K562 (cell line): ENCODE measurements around the gene RFLNA. TPM values are rescaled to one million over a fixed set of nuclear protein-coding genes. Genes with fewer than 3 reads are reported as not detected.
A peak's percentile ranks its signal among the peaks of the same experiment; 100 is the strongest.

Source experiments
- BCOR ChIP-seq: fragments of 450-650 bp; IDR thresholded peaks from 2 replicates; pipeline ENCODE4 v1.6.1; 2016
- CEBPB ChIP-seq: fragments of 450-650 bp; IDR thresholded peaks from 2 replicates; pipeline ENCODE4 v1.6.1; 2016; ENCODE audit warnings: missing genetic modification characterization, missing compliant biosample characterization
- CREM ChIP-seq: IDR thresholded peaks from 2 replicates; pipeline ENCODE4 v1.6.1; 2014; ENCODE audit warnings: antibody characterized with exemption, low read depth
- ETV1 ChIP-seq: fragments of 450-650 bp; conservative IDR thresholded peaks from 2 replicates; pipeline ENCODE4 v1.6.1; 2016; ENCODE audit warnings: missing genetic modification characterization, control low read depth, low read depth, missing compliant biosample characterization
- HMGN3 ChIP-seq: IDR thresholded peaks from 2 replicates; pipeline ENCODE4 v1.6.1; 2011; ENCODE audit warnings: borderline replicate concordance, low read depth, mild to moderate bottlenecking, mixed read lengths, low read length; ENCODE audit not compliant: insufficient read length; ENCODE audit errors: extremely low read depth
- KLF10 ChIP-seq: fragments of 250-450 bp; sonication (Bioruptor Pico); IDR thresholded peaks from 2 replicates; pipeline ENCODE4 v1.6.1; 2021; ENCODE audit warnings: matching md5 sums
- LCOR ChIP-seq: sonication (generic); formaldehyde crosslinking; IDR thresholded peaks from 2 replicates; pipeline ENCODE4 v1.8.0; 2022; ENCODE audit warnings: mild to moderate bottlenecking, missing genetic modification reagents
- NFE2 ChIP-seq: IDR thresholded peaks from 2 replicates; pipeline ENCODE4 v1.6.1; 2014; ENCODE audit warnings: antibody characterized with exemption, low read depth
- PHB2 ChIP-seq: fragments of 450-650 bp; IDR thresholded peaks from 2 replicates; pipeline ENCODE4 v1.6.1; 2017; ENCODE audit warnings: low read depth
- PYGO2 ChIP-seq: fragments of 450-650 bp; IDR thresholded peaks from 2 replicates; pipeline ENCODE4 v1.6.1; 2016; ENCODE audit warnings: mild to moderate bottlenecking, missing genetic modification characterization, moderate library complexity, missing compliant biosample characterization
- SREBF1 ChIP-seq: fragments of 150-350 bp; IDR thresholded peaks from 2 replicates; pipeline ENCODE4 v1.6.1; 2014; ENCODE audit warnings: antibody characterized with exemption, low read depth, low read length, borderline replicate concordance
- WHSC1 ChIP-seq: IDR thresholded peaks from one replicate; pipeline ENCODE4 v1.6.1; 2012; ENCODE audit warnings: low read length, control low read depth, inconsistent platforms
- ZNF175 ChIP-seq: fragments of 200-800 bp; sonication (Bioruptor generic); IDR thresholded peaks from 2 replicates; pipeline ENCODE4 v1.6.1; 2016; ENCODE audit warnings: low read depth, mild to moderate bottlenecking, missing genetic modification characterization, missing compliant biosample characterization
- ZNF586 ChIP-seq: fragments of 450-650 bp; formaldehyde crosslinking; conservative IDR thresholded peaks from 2 replicates; pipeline ENCODE4 v1.4.0; 2020; ENCODE audit warnings: mild to moderate bottlenecking, moderate library complexity
- polyA plus RNA-seq, 8 experiments: library from polyadenylated mRNA; depleted of rRNA in 4 of 8; stranded (reverse) in 5 of 8; unstranded in 3 of 8; fragments of >200 nt; fragmentation: Nextera tagmentation in 2 of 8; fragmentation: Illumina TruSeq in 1 of 8; extraction: Ambion mirVana in 2 of 8; extraction: Trizol in 1 of 8; gene quantifications; 2 replicates each; pipeline versions ENCODE4 v1.2.1 to v1.2.3, GENCODE V29; 2011 to 2014; ENCODE audit warnings: inconsistent platforms in 1 of 8, missing spikeins in 1 of 8
- total RNA-seq, 7 experiments: library from RNA; depleted of rRNA in 6 of 7; stranded (reverse); fragments of >200 nt in 6 of 7; fragmentation: Illumina TruSeq in 2 of 7; extraction: Trizol in 2 of 7; gene quantifications; 2 replicates each; pipeline versions ENCODE4 v1.2.1 to v1.2.3, GENCODE V29; 2011 to 2021; ENCODE audit warnings: low replicate concordance in 1 of 7
- TF ChIP-seq, protein P1 (sequence below): fragments of 450-650 bp; IDR thresholded peaks from 2 replicates; pipeline ENCODE4 v1.6.1; 2016; ENCODE audit warnings: low read depth
- TF ChIP-seq, protein P2 (sequence below): fragments of 250-450 bp; sonication (Bioruptor Pico); IDR thresholded peaks from 2 replicates; pipeline ENCODE4 v1.8.0; 2022; ENCODE audit warnings: inconsistent platforms
- TF ChIP-seq, protein P3 (sequence below): fragments of 450-650 bp; formaldehyde crosslinking; IDR thresholded peaks from 2 replicates; pipeline ENCODE4 v1.4.0; 2020; ENCODE audit warnings: mild to moderate bottlenecking, moderate library complexity

Gene RFLNA
- total and polyA plus RNA-seq, 9 of the 15 experiments (the other 6 are each of a cell fraction or from before 2014, with no cell fraction given) = not detected

DNA sequence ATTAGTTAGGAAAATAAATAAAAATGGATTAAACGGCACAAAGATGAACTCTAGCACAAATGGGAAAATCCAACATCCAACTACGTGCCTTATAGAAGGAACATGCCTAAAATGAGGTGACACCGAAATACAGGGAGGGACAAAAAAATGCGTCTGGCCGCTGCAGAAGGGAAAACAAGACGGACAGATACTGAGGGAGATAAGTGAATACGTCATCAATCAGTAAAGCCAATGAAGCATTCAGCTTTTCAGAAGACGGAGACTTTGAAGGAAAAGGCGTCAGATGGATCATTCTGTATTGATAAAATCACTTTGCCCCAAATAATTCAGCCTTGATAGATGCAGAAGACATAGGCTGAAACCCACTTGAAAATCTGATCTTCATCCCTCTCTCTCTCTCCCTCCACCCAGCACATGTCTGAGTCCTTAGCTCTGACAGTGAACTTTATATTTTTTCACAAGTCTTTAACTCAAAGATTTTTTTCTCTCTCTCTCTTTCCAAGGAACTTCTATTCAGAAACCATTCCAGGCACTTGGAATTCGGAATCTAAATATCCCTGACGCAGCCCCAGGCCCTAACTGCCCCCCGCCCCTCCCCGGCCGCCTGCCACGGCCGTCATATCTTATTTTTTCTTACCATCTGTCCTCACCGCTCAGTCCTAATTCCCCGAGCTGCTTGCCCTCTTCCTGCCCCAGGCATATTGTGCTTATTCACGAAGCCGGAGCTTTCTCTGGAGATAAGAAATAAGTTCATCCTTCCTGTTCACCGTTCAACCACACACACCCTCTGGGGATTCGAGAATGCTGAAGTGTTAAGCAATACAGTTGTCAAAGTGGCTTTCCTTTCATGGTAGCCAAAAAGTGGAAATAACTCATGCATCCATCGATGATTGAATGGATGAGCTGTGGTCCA lies 35.5 kb upstream of the RFLNA start (continued):
- TF ChIP-seq ETV1 (tag) = peak; percentile 97
- TF ChIP-seq, protein P1, sequence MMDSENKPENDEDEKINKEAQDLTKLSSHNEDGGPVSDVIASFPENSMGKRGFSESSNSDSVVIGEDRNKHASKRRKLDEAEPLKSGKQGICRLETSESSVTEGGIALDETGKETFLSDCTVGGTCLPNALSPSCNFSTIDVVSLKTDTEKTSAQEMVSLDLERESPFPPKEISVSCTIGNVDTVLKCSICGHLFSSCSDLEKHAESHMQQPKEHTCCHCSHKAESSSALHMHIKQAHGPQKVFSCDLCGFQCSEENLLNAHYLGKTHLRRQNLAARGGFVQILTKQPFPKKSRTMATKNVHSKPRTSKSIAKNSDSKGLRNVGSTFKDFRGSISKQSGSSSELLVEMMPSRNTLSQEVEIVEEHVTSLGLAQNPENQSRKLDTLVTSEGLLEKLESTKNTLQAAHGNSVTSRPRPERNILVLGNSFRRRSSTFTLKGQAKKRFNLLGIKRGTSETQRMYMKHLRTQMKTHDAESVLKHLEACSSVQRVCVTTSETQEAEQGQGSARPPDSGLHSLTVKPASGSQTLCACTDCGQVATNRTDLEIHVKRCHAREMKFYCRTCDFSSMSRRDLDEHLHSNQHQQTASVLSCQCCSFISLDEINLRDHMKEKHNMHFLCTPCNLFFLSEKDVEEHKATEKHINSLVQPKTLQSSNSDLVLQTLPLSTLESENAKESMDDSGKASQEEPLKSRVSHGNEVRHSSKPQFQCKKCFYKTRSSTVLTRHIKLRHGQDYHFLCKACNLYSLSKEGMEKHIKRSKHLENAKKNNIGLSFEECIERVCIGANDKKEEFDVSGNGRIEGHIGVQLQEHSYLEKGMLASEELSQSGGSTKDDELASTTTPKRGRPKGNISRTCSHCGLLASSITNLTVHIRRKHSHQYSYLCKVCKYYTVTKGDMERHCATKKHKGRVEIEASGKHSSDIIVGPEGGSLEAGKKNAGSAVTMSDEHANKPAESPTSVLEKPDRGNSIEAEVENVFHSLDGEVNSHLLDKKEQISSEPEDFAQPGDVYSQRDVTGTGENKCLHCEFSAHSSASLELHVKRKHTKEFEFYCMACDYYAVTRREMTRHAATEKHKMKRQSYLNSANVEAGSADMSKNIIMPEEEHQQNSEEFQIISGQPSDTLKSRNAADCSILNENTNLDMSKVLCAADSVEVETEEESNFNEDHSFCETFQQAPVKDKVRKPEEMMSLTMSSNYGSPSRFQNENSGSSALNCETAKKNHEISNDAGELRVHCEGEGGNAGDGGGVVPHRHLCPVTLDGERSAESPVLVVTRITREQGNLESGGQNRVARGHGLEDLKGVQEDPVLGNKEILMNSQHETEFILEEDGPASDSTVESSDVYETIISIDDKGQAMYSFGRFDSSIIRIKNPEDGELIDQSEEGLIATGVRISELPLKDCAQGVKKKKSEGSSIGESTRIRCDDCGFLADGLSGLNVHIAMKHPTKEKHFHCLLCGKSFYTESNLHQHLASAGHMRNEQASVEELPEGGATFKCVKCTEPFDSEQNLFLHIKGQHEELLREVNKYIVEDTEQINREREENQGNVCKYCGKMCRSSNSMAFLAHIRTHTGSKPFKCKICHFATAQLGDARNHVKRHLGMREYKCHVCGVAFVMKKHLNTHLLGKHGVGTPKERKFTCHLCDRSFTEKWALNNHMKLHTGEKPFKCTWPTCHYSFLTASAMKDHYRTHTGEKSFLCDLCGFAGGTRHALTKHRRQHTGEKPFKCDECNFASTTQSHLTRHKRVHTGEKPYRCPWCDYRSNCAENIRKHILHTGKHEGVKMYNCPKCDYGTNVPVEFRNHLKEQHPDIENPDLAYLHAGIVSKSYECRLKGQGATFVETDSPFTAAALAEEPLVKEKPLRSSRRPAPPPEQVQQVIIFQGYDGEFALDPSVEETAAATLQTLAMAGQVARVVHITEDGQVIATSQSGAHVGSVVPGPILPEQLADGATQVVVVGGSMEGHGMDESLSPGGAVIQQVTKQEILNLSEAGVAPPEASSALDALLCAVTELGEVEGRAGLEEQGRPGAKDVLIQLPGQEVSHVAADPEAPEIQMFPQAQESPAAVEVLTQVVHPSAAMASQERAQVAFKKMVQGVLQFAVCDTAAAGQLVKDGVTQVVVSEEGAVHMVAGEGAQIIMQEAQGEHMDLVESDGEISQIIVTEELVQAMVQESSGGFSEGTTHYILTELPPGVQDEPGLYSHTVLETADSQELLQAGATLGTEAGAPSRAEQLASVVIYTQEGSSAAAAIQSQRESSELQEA = no peak
- no peak for TF ChIP-seq PYGO2 (tag)
- TF ChIP-seq PHB2 = no peak
- no peak for TF ChIP-seq SREBF1
- TF ChIP-seq CEBPB (tag) = peak; percentile 97
- no peak for TF ChIP-seq ZNF175
- TF ChIP-seq HMGN3 = peak; percentile 65
- TF ChIP-seq, protein P2, sequence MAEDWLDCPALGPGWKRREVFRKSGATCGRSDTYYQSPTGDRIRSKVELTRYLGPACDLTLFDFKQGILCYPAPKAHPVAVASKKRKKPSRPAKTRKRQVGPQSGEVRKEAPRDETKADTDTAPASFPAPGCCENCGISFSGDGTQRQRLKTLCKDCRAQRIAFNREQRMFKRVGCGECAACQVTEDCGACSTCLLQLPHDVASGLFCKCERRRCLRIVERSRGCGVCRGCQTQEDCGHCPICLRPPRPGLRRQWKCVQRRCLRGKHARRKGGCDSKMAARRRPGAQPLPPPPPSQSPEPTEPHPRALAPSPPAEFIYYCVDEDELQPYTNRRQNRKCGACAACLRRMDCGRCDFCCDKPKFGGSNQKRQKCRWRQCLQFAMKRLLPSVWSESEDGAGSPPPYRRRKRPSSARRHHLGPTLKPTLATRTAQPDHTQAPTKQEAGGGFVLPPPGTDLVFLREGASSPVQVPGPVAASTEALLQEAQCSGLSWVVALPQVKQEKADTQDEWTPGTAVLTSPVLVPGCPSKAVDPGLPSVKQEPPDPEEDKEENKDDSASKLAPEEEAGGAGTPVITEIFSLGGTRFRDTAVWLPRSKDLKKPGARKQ (CRISPR knock-in tag) = no peak
- TF ChIP-seq LCOR (CRISPR knock-in tag) = 0 out of 2 replicates have a peak, but pooled peaks have one; percentile 66
- TF ChIP-seq, protein P3, sequence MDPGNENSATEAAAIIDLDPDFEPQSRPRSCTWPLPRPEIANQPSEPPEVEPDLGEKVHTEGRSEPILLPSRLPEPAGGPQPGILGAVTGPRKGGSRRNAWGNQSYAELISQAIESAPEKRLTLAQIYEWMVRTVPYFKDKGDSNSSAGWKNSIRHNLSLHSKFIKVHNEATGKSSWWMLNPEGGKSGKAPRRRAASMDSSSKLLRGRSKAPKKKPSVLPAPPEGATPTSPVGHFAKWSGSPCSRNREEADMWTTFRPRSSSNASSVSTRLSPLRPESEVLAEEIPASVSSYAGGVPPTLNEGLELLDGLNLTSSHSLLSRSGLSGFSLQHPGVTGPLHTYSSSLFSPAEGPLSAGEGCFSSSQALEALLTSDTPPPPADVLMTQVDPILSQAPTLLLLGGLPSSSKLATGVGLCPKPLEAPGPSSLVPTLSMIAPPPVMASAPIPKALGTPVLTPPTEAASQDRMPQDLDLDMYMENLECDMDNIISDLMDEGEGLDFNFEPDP (CRISPR knock-in tag) = no peak
- no peak; the same call in 1 of the 2 replicates for TF ChIP-seq BCOR
- no peak for TF ChIP-seq WHSC1
- no peak for TF ChIP-seq KLF10
- TF ChIP-seq ZNF586 (CRISPR knock-in tag) = no peak
- peak; percentile 89 for TF ChIP-seq NFE2
- peak; percentile 64 for TF ChIP-seq CREM
